Measurements from ENCODE around the gene LY6G6F.

The LY6G6F gene

GRCh38 chr6:31742894-31743293, 36.2 kb downstream of the LY6G6F start:
- no peak for DNase-seq

- DNase-seq, result no peak
Measured at GRCh38 chr6:31744422-31744821, 37.8 kb downstream of the LY6G6F start.

- DNase-seq, result no peak
Measured at GRCh38 chr6:31749301-31750036, 42.8 kb downstream of the LY6G6F start.

GRCh38 chr6:31750411-31751022, 43.9 kb downstream of the LY6G6F start:
- peak; percentile 39 for DNase-seq

GRCh38 chr6:31752739-31753319, 46.2 kb downstream of the LY6G6F start:
- DNase-seq, result peak; percentile 55

GRCh38 chr6:31758281-31758680, 51.6 kb downstream of the LY6G6F start:
- DNase-seq, result no peak
